Measurements from ENCODE around the gene CALML3. TPM values are rescaled to one million over a fixed set of nuclear protein-coding genes. Genes with fewer than 3 reads are reported as not detected.

CALML3 gene
- total and polyA plus RNA-seq, 10 of the 15 experiments (the other 5 are each of a cell fraction or from before 2014, with no cell fraction given) = not detected

GRCh38 chr10:5527332-5528200 is 2.8 kb downstream of the CALML3 start (continued):
- TF ChIP-seq E2F8 (IDR thresholded peaks at IDR 0.05; ENCODE audit: low read depth, partially characterized antibody) = no peak
- TF ChIP-seq NRF1 (conservative IDR thresholded peaks at IDR 0.05; ENCODE audit: low read depth, low read length) = no peak
- TF ChIP-seq CREM (IDR thresholded peaks at IDR 0.05; ENCODE audit: low read depth) = no peak
- no peak for TF ChIP-seq TCF3 (IDR thresholded peaks at IDR 0.05; ENCODE audit: borderline replicate concordance, insufficient read depth, low read depth, low read length)
- TF ChIP-seq REST (IDR thresholded peaks at IDR 0.05; ENCODE audit: low read depth, low read length) = no peak
- TF ChIP-seq GABPA (IDR thresholded peaks at IDR 0.05; ENCODE audit: low read depth) = no peak
- TF ChIP-seq WRNIP1 (IDR thresholded peaks at IDR 0.05; ENCODE audit: borderline replicate concordance, low read depth, low read length) = no peak
- TF ChIP-seq SREBF1 (IDR thresholded peaks at IDR 0.05; ENCODE audit: low read length) = no peak
- TF ChIP-seq MTA3 (IDR thresholded peaks at IDR 0.05; ENCODE audit: borderline replicate concordance, low read length) = no peak

All from GM12878 (cell line).